Measurements from ENCODE around the gene CDH23.

The CDH23 gene

DNA sequence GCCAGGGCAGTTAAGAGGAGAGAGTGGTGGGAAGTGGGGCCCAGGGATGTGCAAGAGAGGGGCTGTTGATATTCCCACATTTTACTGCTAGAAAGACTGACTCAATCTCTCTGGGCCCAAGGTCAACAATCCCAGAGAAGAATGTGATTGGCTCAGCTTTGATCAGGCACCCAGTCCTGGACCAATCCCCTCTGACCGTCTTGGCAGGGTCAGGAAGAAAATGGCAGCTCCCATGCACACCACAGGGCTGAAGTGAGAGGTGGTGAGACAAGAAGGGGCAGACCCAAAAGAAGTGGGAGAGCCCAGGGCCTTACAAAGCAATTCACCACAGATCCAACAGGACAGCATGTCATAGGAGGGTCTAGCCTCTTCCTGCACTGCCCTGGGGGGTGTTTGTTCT is 326.1 kb downstream of the CDH23 start:
- no peaks in the 10 kb centered on the region for H3K36me3 ChIP-seq (ENCODE audit: control insufficient read depth in 5 of 5, insufficient read depth in 5 of 5, low read length in 5 of 5)
- H3K27ac ChIP-seq (ENCODE audit: low read depth, low read length): no peak overlapping the region
- H3K9me3 ChIP-seq (ENCODE audit: control insufficient read depth in 5 of 5, low read length in 5 of 5): no peaks in the 10 kb centered on the region
- no peaks in the 10 kb centered on the region for H3K27me3 ChIP-seq (ENCODE audit: control insufficient read depth in 5 of 5, insufficient read depth in 4 of 5, low read length in 5 of 5)
- no peak overlapping the region for H3K4me3 ChIP-seq (ENCODE audit: low read depth in 1 of 5, low read length in 5 of 5)
- no peak overlapping the region for H3K9ac ChIP-seq (ENCODE audit: low read length in 5 of 5)
- peaks cover 4 to 44% (median 31%) of the 10 kb centered on the region in 5 donors for H3K4me1 ChIP-seq (ENCODE audit: control insufficient read depth in 5 of 5, insufficient read depth in 5 of 5, low read length in 5 of 5)

- no peak overlapping the region for H3K27ac ChIP-seq (ENCODE audit: low read depth, low read length)
- H3K4me1 ChIP-seq (ENCODE audit: control insufficient read depth in 5 of 5, insufficient read depth in 5 of 5, low read length in 5 of 5): peaks cover 7 to 44% (median 32%) of the 10 kb centered on the region in 5 donors
- no peak overlapping the region for H3K4me3 ChIP-seq (ENCODE audit: low read depth in 1 of 5, low read length in 5 of 5)
- H3K27me3 ChIP-seq (ENCODE audit: control insufficient read depth in 5 of 5, insufficient read depth in 4 of 5, low read length in 5 of 5): no peaks in the 10 kb centered on the region
- H3K36me3 ChIP-seq (ENCODE audit: control insufficient read depth in 5 of 5, insufficient read depth in 5 of 5, low read length in 5 of 5): no peaks in the 10 kb centered on the region
- no peak overlapping the region for H3K9ac ChIP-seq (ENCODE audit: low read length in 5 of 5)
- H3K9me3 ChIP-seq (ENCODE audit: control insufficient read depth in 5 of 5, low read length in 5 of 5): no peaks in the 10 kb centered on the region
Measured at GRCh38 chr10:71723311-71723710, 326.6 kb downstream of the CDH23 start.

- peaks cover 12 to 44% (median 34%) of the 10 kb centered on the region in 5 donors for H3K4me1 ChIP-seq (ENCODE audit: control insufficient read depth in 5 of 5, insufficient read depth in 5 of 5, low read length in 5 of 5)
- no peak overlapping the region for H3K27ac ChIP-seq (ENCODE audit: low read depth, low read length)
- no peak overlapping the region for H3K9ac ChIP-seq (ENCODE audit: low read length in 5 of 5)
- H3K9me3 ChIP-seq (ENCODE audit: control insufficient read depth in 5 of 5, low read length in 5 of 5): no peaks in the 10 kb centered on the region
- H3K27me3 ChIP-seq (ENCODE audit: control insufficient read depth in 5 of 5, insufficient read depth in 4 of 5, low read length in 5 of 5): no peaks in the 10 kb centered on the region
- no peaks in the 10 kb centered on the region for H3K36me3 ChIP-seq (ENCODE audit: control insufficient read depth in 5 of 5, insufficient read depth in 5 of 5, low read length in 5 of 5)
- H3K4me3 ChIP-seq (ENCODE audit: low read depth in 1 of 5, low read length in 5 of 5): no peak overlapping the region
Measured at GRCh38 chr10:71724539-71724938, 327.8 kb downstream of the CDH23 start.

- Histone ChIP-seq H3K9me3 (ENCODE audit: control insufficient read depth in 5 of 5, low read length in 5 of 5) (no peaks in the 10 kb centered on the region), H3K27ac (ENCODE audit: low read depth, low read length) (no peak overlapping the region), H3K4me1 (ENCODE audit: control insufficient read depth in 5 of 5, insufficient read depth in 5 of 5, low read length in 5 of 5) (peaks cover 12 to 42% (median 35%) of the 10 kb centered on the region in 5 donors), H3K36me3 (ENCODE audit: control insufficient read depth in 5 of 5, insufficient read depth in 5 of 5, low read length in 5 of 5) (no peaks in the 10 kb centered on the region), H3K27me3 (ENCODE audit: control insufficient read depth in 5 of 5, insufficient read depth in 4 of 5, low read length in 5 of 5) (no peaks in the 10 kb centered on the region), H3K4me3 (ENCODE audit: low read depth in 1 of 5, low read length in 5 of 5) (no peak overlapping the region), H3K9ac (ENCODE audit: low read length in 5 of 5) (no peak overlapping the region)
Measured at GRCh38 chr10:71725249-71725648, 328.5 kb downstream of the CDH23 start.

DNA sequence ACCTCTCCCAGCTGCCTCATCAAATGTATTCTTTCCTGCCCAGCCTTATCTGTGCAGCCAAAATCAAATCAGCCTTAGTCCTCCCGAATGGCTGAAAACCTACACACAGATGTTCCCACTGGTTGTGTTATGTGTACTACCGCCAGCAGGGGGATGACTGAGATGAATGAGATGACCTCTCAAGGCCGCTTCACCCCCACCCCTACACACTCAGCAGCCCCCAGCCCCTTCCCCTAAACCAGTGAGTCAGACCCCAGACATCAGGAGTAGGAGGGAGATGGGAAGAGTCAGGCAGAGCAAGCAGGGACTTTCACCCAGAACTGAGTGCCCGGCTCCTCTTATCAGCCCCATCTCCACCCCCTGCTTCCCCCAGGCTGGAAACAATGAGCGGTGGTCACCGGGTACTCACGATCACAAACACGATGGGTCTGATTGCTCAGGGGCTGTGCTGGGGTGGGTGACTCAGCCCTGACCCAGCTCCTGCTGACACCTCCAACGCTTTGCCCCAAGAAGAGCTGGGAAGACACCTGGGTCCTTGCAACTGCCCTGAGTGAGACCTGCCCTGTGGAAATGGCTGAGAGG is 329.4 kb downstream of the CDH23 start:
- Histone ChIP-seq H3K4me1 (ENCODE audit: control insufficient read depth in 5 of 5, insufficient read depth in 5 of 5, low read length in 5 of 5) (peaks cover 12 to 47% (median 35%) of the 10 kb centered on the region in 5 donors), H3K36me3 (ENCODE audit: control insufficient read depth in 5 of 5, insufficient read depth in 5 of 5, low read length in 5 of 5) (no peaks in the 10 kb centered on the region), H3K4me3 (ENCODE audit: low read depth in 1 of 5, low read length in 5 of 5) (no peak overlapping the region), H3K9me3 (ENCODE audit: control insufficient read depth in 5 of 5, low read length in 5 of 5) (no peaks in the 10 kb centered on the region), H3K27ac (ENCODE audit: low read depth, low read length) (no peak overlapping the region), H3K9ac (ENCODE audit: low read length in 5 of 5) (no peak overlapping the region), H3K27me3 (ENCODE audit: control insufficient read depth in 5 of 5, insufficient read depth in 4 of 5, low read length in 5 of 5) (no peaks in the 10 kb centered on the region)

GRCh38 chr10:71726580-71727104 is 329.9 kb downstream of the CDH23 start:
- Histone ChIP-seq H3K9ac (ENCODE audit: low read length in 5 of 5) (no peak overlapping the region), H3K4me1 (ENCODE audit: control insufficient read depth in 5 of 5, insufficient read depth in 5 of 5, low read length in 5 of 5) (peaks cover 12 to 47% (median 35%) of the 10 kb centered on the region in 5 donors), H3K27ac (ENCODE audit: low read depth, low read length) (no peak overlapping the region), H3K36me3 (ENCODE audit: control insufficient read depth in 5 of 5, insufficient read depth in 5 of 5, low read length in 5 of 5) (no peaks in the 10 kb centered on the region), H3K4me3 (ENCODE audit: low read depth in 1 of 5, low read length in 5 of 5) (no peak overlapping the region), H3K27me3 (ENCODE audit: control insufficient read depth in 5 of 5, insufficient read depth in 4 of 5, low read length in 5 of 5) (no peaks in the 10 kb centered on the region), H3K9me3 (ENCODE audit: control insufficient read depth in 5 of 5, low read length in 5 of 5) (no peaks in the 10 kb centered on the region)

DNA sequence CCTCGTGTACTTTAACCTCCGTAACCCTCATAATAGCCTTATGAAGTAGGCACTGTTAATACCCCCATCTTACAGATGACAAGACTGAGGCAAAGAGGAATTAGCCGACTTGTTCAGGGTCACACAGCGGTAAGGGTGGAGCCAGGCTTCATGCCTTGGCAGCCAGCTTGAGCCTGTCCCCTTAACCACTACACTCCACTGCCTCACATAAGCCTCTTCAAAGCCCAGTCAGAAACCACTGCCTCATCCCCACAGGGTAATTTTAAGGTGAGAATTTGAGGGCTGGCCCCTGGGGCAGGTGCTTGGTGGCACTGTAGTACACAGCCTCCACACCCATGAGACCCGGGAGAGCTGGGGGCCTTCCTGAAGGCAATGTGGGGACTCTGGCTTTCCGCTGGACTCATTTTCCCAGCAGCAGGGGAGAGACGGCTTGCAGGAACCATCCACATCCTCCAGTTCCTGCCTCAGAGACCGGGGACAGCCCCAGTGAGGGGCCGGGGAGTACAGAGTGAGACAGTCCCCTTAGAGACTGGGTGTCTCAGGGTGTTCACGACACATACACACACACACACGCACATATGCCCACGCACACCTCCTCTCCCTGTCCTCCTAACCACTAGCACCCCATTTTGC is 330.5 kb downstream of the CDH23 start:
- no peaks in the 10 kb centered on the region for H3K27me3 ChIP-seq (ENCODE audit: control insufficient read depth in 5 of 5, insufficient read depth in 4 of 5, low read length in 5 of 5)
- peak overlapping the region in 2 of 5 donors; percentile 1 to 33 for H3K4me3 ChIP-seq (ENCODE audit: low read depth in 1 of 5, low read length in 5 of 5)
- peak overlapping the region in 2 of 5 donors; percentile 4 to 38 for H3K9ac ChIP-seq (ENCODE audit: low read length in 5 of 5)
- H3K36me3 ChIP-seq (ENCODE audit: control insufficient read depth in 5 of 5, insufficient read depth in 5 of 5, low read length in 5 of 5): peaks cover 0 to 3% (median 0%) of the 10 kb centered on the region in 5 donors
- H3K9me3 ChIP-seq (ENCODE audit: control insufficient read depth in 5 of 5, low read length in 5 of 5): no peaks in the 10 kb centered on the region
- peaks cover 12 to 47% (median 35%) of the 10 kb centered on the region in 5 donors for H3K4me1 ChIP-seq (ENCODE audit: control insufficient read depth in 5 of 5, insufficient read depth in 5 of 5, low read length in 5 of 5)
- H3K27ac ChIP-seq (ENCODE audit: low read depth, low read length): peak overlapping the region; percentile 24

- Histone ChIP-seq H3K27me3 (ENCODE audit: control insufficient read depth in 5 of 5, insufficient read depth in 4 of 5, low read length in 5 of 5) (no peaks in the 10 kb centered on the region), H3K9ac (ENCODE audit: low read length in 5 of 5) (peak overlapping the region in 1 of 5 donors; percentile 4), H3K9me3 (ENCODE audit: control insufficient read depth in 5 of 5, low read length in 5 of 5) (no peaks in the 10 kb centered on the region), H3K4me3 (ENCODE audit: low read depth in 1 of 5, low read length in 5 of 5) (peak overlapping the region in 2 of 5 donors; percentile 1 to 33), H3K27ac (ENCODE audit: low read depth, low read length) (peak overlapping the region; percentile 24), H3K36me3 (ENCODE audit: control insufficient read depth in 5 of 5, insufficient read depth in 5 of 5, low read length in 5 of 5) (peaks cover 0 to 3% (median 0%) of the 10 kb centered on the region in 5 donors), H3K4me1 (ENCODE audit: control insufficient read depth in 5 of 5, insufficient read depth in 5 of 5, low read length in 5 of 5) (peaks cover 12 to 47% (median 35%) of the 10 kb centered on the region in 5 donors)
Measured at GRCh38 chr10:71727738-71728737, 331.3 kb downstream of the CDH23 start.

GRCh38 chr10:71729161-71729636 is 332.5 kb downstream of the CDH23 start:
- peaks cover 0 to 3% (median 0%) of the 10 kb centered on the region in 5 donors for H3K36me3 ChIP-seq (ENCODE audit: control insufficient read depth in 5 of 5, insufficient read depth in 5 of 5, low read length in 5 of 5)
- no peak overlapping the region for H3K27ac ChIP-seq (ENCODE audit: low read depth, low read length)
- H3K4me1 ChIP-seq (ENCODE audit: control insufficient read depth in 5 of 5, insufficient read depth in 5 of 5, low read length in 5 of 5): peaks cover 12 to 47% (median 35%) of the 10 kb centered on the region in 5 donors
- no peaks in the 10 kb centered on the region for H3K27me3 ChIP-seq (ENCODE audit: control insufficient read depth in 5 of 5, insufficient read depth in 4 of 5, low read length in 5 of 5)
- H3K9me3 ChIP-seq (ENCODE audit: control insufficient read depth in 5 of 5, low read length in 5 of 5): no peaks in the 10 kb centered on the region
- H3K9ac ChIP-seq (ENCODE audit: low read length in 5 of 5): no peak overlapping the region
- H3K4me3 ChIP-seq (ENCODE audit: low read depth in 1 of 5, low read length in 5 of 5): peak overlapping the region in 1 of 5 donors; percentile 5

All from subcutaneous abdominal adipose tissue (tissue), 5 donors.